ENCODE data around the gene PPCDC. TPM values are rescaled to one million over a fixed set of nuclear protein-coding genes. Genes with fewer than 3 reads are reported as not detected.
A peak's percentile ranks its signal among the peaks of the same experiment; 100 is the strongest.

The PPCDC gene
- polyA plus RNA-seq, 3 donors: 14.2 to 33.7 (median 18.7) TPM

DNA sequence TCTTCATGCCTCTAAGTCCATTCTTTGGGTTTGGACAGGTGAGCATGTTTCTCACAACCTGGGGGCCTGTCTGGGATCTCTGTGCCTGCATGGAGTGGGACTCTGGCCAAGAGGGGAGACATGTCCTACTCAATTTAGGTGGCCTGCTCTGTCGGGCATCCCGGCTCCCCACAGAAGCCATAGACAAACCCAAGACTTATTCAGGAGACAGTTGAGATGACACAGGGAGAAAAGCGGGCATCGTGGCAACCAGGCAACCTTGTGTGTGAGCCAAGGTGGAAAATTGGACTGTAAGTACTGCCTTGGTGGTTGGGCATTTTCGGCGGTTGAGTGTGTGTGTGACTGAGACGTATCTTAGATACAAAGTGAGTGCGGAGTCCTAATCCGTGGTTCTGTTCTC is 40.5 kb downstream of the PPCDC start:
- Histone ChIP-seq H3K79me2 (ENCODE audit: insufficient read depth, low read length) (no peaks in the 10 kb centered on the region), H3K27ac (ENCODE audit: low read depth in 1 of 2, low read length in 2 of 2) (no peak overlapping the region), H3K4me2 (replicated peaks; ENCODE audit: extremely low read depth, low read length, poor library complexity, severe bottlenecking) (no peak overlapping the region), H3K9me3 (replicated peaks in 1 of 2; ENCODE audit: control insufficient read depth in 1 of 2, insufficient read depth in 1 of 2, low read length in 2 of 2) (no peaks in the 10 kb centered on the region), H4K20me1 (ENCODE audit: insufficient read depth, low read length) (no peaks in the 10 kb centered on the region), H3K27me3 (ENCODE audit: control insufficient read depth in 2 of 2, insufficient read depth in 2 of 2, low read length in 2 of 2) (no peaks in the 10 kb centered on the region), H2AFZ (ENCODE audit: insufficient read depth, low read depth, low read length, poor library complexity, severe bottlenecking) (no peak overlapping the region), H3K4me1 (ENCODE audit: control insufficient read depth in 1 of 2, insufficient read depth in 2 of 2, low read length in 2 of 2) (peaks cover 71 to 73% of the 10 kb centered on the region in 2 donors), H3K36me3 (replicated peaks in 1 of 2; ENCODE audit: control insufficient read depth in 1 of 2, insufficient read depth in 2 of 2, low read length in 2 of 2) (no peaks in the 10 kb centered on the region), H3K9ac (ENCODE audit: insufficient read depth, low read length, poor library complexity, severe bottlenecking) (no peak overlapping the region), H3K4me3 (replicated peaks in 1 of 3; ENCODE audit: low read depth in 2 of 3, low read length in 3 of 3) (no peak overlapping the region)
- TF ChIP-seq, protein P1, sequence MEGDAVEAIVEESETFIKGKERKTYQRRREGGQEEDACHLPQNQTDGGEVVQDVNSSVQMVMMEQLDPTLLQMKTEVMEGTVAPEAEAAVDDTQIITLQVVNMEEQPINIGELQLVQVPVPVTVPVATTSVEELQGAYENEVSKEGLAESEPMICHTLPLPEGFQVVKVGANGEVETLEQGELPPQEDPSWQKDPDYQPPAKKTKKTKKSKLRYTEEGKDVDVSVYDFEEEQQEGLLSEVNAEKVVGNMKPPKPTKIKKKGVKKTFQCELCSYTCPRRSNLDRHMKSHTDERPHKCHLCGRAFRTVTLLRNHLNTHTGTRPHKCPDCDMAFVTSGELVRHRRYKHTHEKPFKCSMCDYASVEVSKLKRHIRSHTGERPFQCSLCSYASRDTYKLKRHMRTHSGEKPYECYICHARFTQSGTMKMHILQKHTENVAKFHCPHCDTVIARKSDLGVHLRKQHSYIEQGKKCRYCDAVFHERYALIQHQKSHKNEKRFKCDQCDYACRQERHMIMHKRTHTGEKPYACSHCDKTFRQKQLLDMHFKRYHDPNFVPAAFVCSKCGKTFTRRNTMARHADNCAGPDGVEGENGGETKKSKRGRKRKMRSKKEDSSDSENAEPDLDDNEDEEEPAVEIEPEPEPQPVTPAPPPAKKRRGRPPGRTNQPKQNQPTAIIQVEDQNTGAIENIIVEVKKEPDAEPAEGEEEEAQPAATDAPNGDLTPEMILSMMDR (IDR thresholded peaks at IDR 0.05): no peak
- Mint-ChIP-seq H3K27ac (peak overlapping the region in 4 of 7 donors; percentile 39 to 68 (median 54)), H3K4me1 (peaks cover 74% of the 10 kb centered on the region), H3K4me3 (no peak overlapping the region), H3K9me3 (peaks cover 0 to 2% (median 0%) of the 10 kb centered on the region in 7 donors), H3K27me3 (ENCODE audit: low read depth in 3 of 3) (peaks cover 0 to 5% (median 5%) of the 10 kb centered on the region in 3 donors), H3K36me3 (peaks cover 13 to 18% of the 10 kb centered on the region in 2 donors)
- intact Hi-C loops (cut with micrococcal nuclease): no loop called here
- 96% methylated on average over 7 of the region's 9 CpGs for WGBS (ENCODE audit: insufficient coverage)
- DNase-seq: no peak

DNA sequence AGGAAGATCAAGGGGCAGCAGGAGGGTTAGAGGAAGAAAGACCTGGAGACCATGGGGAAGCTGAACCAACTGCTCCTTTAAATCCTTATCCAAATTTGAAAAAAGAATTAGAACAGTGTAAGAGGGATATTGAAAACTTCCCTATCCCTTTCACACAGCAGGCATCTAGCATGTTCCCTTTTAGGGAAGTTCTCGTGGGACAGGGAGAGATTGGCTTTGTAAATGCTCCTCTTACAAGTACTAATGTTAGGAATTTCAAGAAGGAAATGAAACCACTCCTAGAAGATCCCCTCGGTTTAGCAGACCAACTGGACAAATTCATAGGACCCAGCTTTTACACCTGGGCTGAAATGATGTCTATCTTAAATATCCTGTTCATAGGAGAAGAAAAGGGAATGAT is 41.5 kb downstream of the PPCDC start:
- H3K4me1 Mint-ChIP-seq: peaks cover 83% of the 10 kb centered on the region
- H3K4me2 ChIP-seq (replicated peaks; ENCODE audit: extremely low read depth, low read length, poor library complexity, severe bottlenecking): no peak overlapping the region
- H4K20me1 ChIP-seq (ENCODE audit: insufficient read depth, low read length): no peaks in the 10 kb centered on the region

More for the DNA sequence above, 41.5 kb downstream of the PPCDC start:
- TF ChIP-seq, protein P1 (IDR thresholded peaks at IDR 0.05): no peak
- no peaks in the 10 kb centered on the region for H3K36me3 ChIP-seq (replicated peaks in 1 of 2; ENCODE audit: control insufficient read depth in 1 of 2, insufficient read depth in 2 of 2, low read length in 2 of 2)
- DNase-seq: peak in 2 of 3 donors; percentile 52 to 73
- H3K27me3 Mint-ChIP-seq (ENCODE audit: low read depth in 3 of 3): peaks cover 0 to 5% (median 5%) of the 10 kb centered on the region in 3 donors
- H3K79me2 ChIP-seq (ENCODE audit: insufficient read depth, low read length): no peaks in the 10 kb centered on the region
- H3K27ac ChIP-seq (ENCODE audit: low read depth in 1 of 2, low read length in 2 of 2): no peak overlapping the region
- peaks cover 80 to 83% of the 10 kb centered on the region in 2 donors for H3K4me1 ChIP-seq (ENCODE audit: control insufficient read depth in 1 of 2, insufficient read depth in 2 of 2, low read length in 2 of 2)
- peak overlapping the region in 3 of 7 donors; percentile 13 to 16 (median 14) for H3K27ac Mint-ChIP-seq
- no peak overlapping the region for H3K4me3 Mint-ChIP-seq
- no peaks in the 10 kb centered on the region for H3K9me3 ChIP-seq (replicated peaks in 1 of 2; ENCODE audit: control insufficient read depth in 1 of 2, insufficient read depth in 1 of 2, low read length in 2 of 2)
- H3K9me3 Mint-ChIP-seq: peaks cover 0 to 2% (median 0%) of the 10 kb centered on the region in 7 donors
- no peak overlapping the region for H2AFZ ChIP-seq (ENCODE audit: insufficient read depth, low read depth, low read length, poor library complexity, severe bottlenecking)
- no peak overlapping the region for H3K4me3 ChIP-seq (replicated peaks in 1 of 3; ENCODE audit: low read depth in 2 of 3, low read length in 3 of 3)
- peaks cover 16 to 18% of the 10 kb centered on the region in 2 donors for H3K36me3 Mint-ChIP-seq
- WGBS (ENCODE audit: insufficient coverage): no CpG with 5 or more reads among the region's 2 CpGs
- H3K9ac ChIP-seq (ENCODE audit: insufficient read depth, low read length, poor library complexity, severe bottlenecking): no peak overlapping the region
- H3K27me3 ChIP-seq (ENCODE audit: control insufficient read depth in 2 of 2, insufficient read depth in 2 of 2, low read length in 2 of 2): no peaks in the 10 kb centered on the region
- intact Hi-C loops (cut with micrococcal nuclease): loop anchor here in 1 of 2 donors (5.0 kb wide), 1 partner anchor 33 kb away; no protein-coding TSS in a partner anchor

Measured in CD14-positive monocyte (primary cell).